ENCODE results near the gene AXIN2.

AXIN2 gene

DNA sequence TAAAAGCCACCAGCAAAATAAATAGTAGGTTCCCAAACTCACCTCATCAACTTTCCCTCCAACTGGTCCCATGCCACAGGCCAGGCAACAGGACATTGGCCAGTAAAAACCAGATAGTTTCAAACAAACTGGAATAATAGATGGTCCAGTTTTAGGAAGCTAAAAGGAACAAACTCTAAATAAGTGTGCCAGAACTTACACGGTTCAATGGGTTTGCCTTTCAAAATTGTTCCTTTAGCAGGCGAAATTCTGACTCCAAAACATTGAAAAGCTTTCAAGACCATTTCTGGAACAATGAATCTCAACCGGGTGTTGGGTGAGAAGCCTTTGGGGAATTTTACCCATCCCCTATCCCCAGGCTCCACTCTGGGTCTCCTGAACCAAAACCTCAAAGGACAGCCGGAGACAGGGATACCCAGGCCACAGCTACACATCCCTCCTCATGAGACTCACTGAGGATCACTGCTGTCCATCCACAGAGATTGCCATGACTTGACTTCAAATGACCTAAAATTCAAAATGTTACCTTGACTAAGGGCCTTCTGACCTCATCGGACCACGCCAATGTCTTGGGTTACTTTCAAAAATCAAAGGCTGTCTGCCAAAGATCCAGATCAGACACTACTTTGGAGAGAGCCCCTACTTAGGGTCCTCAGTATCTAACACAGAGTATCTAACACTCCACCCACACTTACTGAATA, 13.0 kb downstream of the AXIN2 start:
- DNase-seq (ENCODE audit: low read depth) = no peak
- TF ChIP-seq, protein P1, sequence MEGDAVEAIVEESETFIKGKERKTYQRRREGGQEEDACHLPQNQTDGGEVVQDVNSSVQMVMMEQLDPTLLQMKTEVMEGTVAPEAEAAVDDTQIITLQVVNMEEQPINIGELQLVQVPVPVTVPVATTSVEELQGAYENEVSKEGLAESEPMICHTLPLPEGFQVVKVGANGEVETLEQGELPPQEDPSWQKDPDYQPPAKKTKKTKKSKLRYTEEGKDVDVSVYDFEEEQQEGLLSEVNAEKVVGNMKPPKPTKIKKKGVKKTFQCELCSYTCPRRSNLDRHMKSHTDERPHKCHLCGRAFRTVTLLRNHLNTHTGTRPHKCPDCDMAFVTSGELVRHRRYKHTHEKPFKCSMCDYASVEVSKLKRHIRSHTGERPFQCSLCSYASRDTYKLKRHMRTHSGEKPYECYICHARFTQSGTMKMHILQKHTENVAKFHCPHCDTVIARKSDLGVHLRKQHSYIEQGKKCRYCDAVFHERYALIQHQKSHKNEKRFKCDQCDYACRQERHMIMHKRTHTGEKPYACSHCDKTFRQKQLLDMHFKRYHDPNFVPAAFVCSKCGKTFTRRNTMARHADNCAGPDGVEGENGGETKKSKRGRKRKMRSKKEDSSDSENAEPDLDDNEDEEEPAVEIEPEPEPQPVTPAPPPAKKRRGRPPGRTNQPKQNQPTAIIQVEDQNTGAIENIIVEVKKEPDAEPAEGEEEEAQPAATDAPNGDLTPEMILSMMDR (IDR thresholded peaks at IDR 0.05; ENCODE audit: insufficient read depth, low read depth, low read length, missing control alignments) = no peak
- no peak overlapping the region for H3K4me3 ChIP-seq (ENCODE audit: low read depth, low read length)

DNA sequence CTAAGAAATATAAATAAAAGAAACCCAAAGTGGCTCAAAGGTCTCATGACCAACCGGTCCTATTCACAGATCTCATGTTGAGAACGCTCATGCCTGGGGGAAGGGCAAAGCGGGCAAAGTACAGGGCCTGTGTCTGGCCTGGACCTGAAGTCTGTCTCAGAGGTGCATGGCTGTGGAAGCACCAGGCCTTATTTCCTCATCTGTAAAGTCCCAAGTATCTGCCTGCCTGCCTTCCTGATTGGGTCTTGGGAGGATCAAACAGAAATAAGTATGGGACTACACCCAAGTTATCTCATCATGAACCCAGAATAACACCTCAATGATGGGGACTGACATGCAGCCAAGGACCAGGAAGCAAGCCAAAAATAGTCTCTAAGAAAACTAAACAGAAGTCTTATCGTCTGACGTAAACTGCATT, 14.2 kb downstream of the AXIN2 start:
- no peak for DNase-seq (ENCODE audit: low read depth)
- H3K4me3 ChIP-seq (ENCODE audit: low read depth, low read length) = no peak overlapping the region
- TF ChIP-seq, protein P1 (IDR thresholded peaks at IDR 0.05; ENCODE audit: insufficient read depth, low read depth, low read length, missing control alignments) = no peak

DNA sequence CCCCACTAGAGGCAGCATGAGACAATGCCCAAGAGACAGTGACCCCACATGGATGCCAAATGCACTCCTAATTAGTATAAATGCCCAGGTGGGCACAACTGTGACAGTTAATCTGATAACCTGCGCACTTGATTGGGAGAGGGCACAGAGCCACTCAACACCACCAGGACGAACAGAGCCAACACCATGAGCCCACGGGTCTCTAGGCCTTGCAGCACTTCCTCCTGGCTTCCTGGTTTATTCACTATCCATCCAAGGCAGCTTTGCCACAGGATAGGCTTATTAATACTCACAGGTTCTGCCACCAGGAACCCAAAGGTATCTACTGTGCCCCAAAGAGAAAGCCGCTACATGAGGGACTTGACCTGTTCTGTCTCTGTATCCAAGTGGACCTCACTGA, 14.9 kb downstream of the AXIN2 start:
- TF ChIP-seq, protein P1 (IDR thresholded peaks at IDR 0.05; ENCODE audit: insufficient read depth, low read depth, low read length, missing control alignments) = no peak
- DNase-seq (ENCODE audit: low read depth) = no peak

DNA sequence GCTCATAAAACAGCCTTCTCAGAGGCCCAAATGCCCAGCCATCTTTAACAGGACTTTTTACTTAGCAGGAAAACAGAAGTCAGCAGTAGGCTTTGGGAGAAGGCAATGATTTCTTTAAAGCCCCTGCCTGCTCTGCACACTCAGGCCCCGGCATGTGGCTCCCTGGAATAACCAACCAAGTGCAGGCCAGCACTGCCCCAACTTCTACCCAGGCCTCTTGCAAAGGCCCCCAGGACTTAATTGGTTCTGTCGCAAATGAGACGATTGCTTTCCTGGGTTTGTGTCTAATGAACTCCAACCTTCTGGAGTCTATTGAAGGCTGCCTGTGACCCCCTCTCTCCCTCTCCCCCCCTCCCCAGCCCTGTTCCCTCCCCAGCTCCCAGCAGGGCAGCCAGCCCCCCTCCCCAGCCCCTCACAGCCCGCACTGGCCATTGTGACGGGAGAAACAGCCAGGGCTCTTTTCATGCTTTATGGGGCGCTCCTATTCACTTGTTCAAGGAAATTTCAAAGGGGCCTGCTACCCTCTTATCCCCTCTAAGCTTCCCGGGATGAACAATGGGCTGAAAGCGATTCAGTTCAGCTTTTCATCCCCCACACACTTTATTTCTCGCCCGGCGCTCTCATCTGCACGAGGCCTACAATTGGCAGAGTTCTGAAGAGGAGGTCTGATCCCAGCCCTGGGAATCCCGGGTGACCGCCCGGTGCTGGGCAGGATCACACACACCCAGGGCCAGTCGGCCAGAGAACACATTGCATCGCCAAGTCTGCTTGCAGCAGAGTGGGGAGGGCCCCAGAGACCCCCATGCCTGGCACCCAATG, 15.5 kb downstream of the AXIN2 start:
- no peak overlapping the region for H3K4me3 ChIP-seq (ENCODE audit: low read depth, low read length)
- DNase-seq (ENCODE audit: low read depth) = no peak
- TF ChIP-seq, protein P1 (IDR thresholded peaks at IDR 0.05; ENCODE audit: insufficient read depth, low read depth, low read length, missing control alignments) = no peak

More for the DNA sequence above, 14.9 kb downstream of the AXIN2 start:
- H3K4me3 ChIP-seq (ENCODE audit: low read depth, low read length) = no peak overlapping the region

DNA sequence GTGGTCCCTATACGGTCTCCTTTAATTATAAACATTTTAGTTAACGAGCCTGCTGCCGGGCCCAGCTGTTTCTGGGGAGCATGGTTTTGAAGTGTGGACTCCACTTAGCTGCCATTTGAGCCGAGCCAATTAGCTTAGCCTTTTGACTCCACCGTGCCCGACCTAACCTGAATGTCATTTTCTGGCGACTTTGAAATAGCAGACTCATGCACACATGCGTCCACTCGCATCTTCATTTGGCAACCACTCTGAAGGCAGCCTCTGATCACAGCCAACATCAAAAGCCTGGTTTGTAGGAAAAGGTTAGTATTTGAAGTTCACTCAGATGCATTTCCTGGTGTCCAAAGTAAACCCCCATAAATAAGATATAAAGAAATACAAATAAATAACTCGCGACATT, 16.8 kb downstream of the AXIN2 start:
- H3K4me3 ChIP-seq (ENCODE audit: low read depth, low read length) = no peak overlapping the region
- TF ChIP-seq, protein P1 (IDR thresholded peaks at IDR 0.05; ENCODE audit: insufficient read depth, low read depth, low read length, missing control alignments) = no peak
- DNase-seq (ENCODE audit: low read depth) = no peak

DNA sequence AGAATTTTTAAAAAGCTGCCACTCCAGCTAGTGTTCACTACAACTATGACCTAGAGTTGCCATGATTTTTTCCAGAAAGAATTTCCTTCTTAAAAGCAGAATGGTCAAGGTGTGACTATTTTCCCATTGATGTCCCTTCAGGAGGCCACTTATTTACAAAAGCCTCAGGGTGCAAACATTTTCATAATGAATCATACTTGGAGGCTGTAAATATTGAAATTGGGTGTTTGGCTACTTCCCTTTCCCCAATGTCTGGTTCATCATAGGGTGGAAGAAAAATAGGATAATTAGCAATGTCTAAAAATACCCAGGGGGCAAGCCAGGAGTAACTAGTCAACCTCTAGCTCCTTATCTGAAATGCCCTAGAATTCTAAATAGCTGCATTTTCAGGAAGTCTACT, 18.8 kb downstream of the AXIN2 start:
- TF ChIP-seq, protein P1 (IDR thresholded peaks at IDR 0.05; ENCODE audit: insufficient read depth, low read depth, low read length, missing control alignments) = no peak
- no peak for DNase-seq (ENCODE audit: low read depth)
- no peak overlapping the region for H3K4me3 ChIP-seq (ENCODE audit: low read depth, low read length)
